SK-N-SH treated with all-trans-retinoic acid at 6 μM for 48 hours (cell line): ENCODE results near the gene IRX1.

Source experiments
- ARNTL ChIP-seq: fragments of 450-650 bp; formaldehyde crosslinking; IDR thresholded peaks from 2 replicates; pipeline ENCODE4 v1.5.0; 2020; ENCODE audit warnings: low read depth, mild to moderate bottlenecking, moderate library complexity, borderline replicate concordance
- CSDC2 ChIP-seq: fragments of 250-450 bp; sonication (Bioruptor Pico); IDR thresholded peaks from 2 replicates; pipeline ENCODE4 v1.5.0; 2020; ENCODE audit warnings: mild to moderate bottlenecking, moderate library complexity
- PATZ1 ChIP-seq: fragments of 250-450 bp; sonication (Bioruptor Pico); IDR thresholded peaks from 2 replicates; pipeline ENCODE4 v1.8.0; 2020; ENCODE audit warnings: mild to moderate bottlenecking, moderate library complexity, borderline replicate concordance
- SNAI2 ChIP-seq: fragments of 250-450 bp; sonication (Bioruptor Pico); IDR thresholded peaks from 2 replicates; pipeline ENCODE4 v1.5.0; 2020; ENCODE audit warnings: mild to moderate bottlenecking, moderate library complexity
- TOX ChIP-seq: fragments of 250-450 bp; sonication (Bioruptor Pico); IDR thresholded peaks from 2 replicates; pipeline ENCODE4 v1.8.0; 2021; ENCODE audit warnings: mild to moderate bottlenecking, moderate library complexity, borderline replicate concordance
- ZC3H10 ChIP-seq: fragments of 250-450 bp; sonication (Bioruptor Pico); IDR thresholded peaks from 2 replicates; pipeline ENCODE4 v1.5.1; 2021; ENCODE audit warnings: mild to moderate bottlenecking, moderate library complexity

GRCh38 chr5:3597167-3598007, 1.8 kb downstream of the IRX1 start:
- TF ChIP-seq ARNTL: no peak
- no peak for TF ChIP-seq TOX (CRISPR knock-in tag)
- no peak for TF ChIP-seq PATZ1 (CRISPR knock-in tag)
- no peak for TF ChIP-seq ZC3H10
- no peak for TF ChIP-seq CSDC2 (CRISPR knock-in tag)
- no peak for TF ChIP-seq SNAI2 (CRISPR knock-in tag)
